Measurements from ENCODE around the gene FKBP5. TPM values are rescaled to one million over a fixed set of nuclear protein-coding genes. Genes with fewer than 3 reads are reported as not detected.

FKBP5 gene
- total and polyA plus RNA-seq, 9 of the 15 experiments (the other 6 are each of a cell fraction or from before 2014, with no cell fraction given): 32.7 to 151 (median 75.0) TPM

DNA sequence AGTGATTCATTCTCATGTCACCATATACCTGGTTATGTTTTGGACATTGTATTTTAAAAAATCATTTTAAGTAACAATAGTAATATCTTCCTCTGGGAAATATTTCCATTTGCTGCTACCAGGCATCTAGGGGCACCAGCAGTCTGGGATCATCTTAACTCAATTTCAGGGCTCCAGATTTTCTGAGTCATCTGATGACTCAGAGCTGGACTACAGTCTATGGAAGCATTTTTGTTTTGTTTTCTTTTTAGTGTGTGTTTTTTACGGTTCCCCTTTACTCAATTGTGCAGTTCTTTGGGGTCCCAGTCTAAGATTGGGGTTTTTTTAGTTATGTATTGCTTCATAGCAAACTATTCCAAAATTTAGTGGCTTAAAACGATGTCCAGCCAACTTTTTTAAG lies 5.7 kb upstream of the FKBP5 start (continued):
- TF ChIP-seq, protein P1, sequence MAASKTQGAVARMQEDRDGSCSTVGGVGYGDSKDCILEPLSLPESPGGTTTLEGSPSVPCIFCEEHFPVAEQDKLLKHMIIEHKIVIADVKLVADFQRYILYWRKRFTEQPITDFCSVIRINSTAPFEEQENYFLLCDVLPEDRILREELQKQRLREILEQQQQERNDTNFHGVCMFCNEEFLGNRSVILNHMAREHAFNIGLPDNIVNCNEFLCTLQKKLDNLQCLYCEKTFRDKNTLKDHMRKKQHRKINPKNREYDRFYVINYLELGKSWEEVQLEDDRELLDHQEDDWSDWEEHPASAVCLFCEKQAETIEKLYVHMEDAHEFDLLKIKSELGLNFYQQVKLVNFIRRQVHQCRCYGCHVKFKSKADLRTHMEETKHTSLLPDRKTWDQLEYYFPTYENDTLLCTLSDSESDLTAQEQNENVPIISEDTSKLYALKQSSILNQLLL (CRISPR knock-in tag; IDR thresholded peaks at IDR 0.05; ENCODE audit: borderline replicate concordance): no peak
- TF ChIP-seq TAL1 (IDR thresholded peaks at IDR 0.05) (no peak), CHD2 (IDR thresholded peaks at IDR 0.05; ENCODE audit: low read depth, low read length) (no peak), ZBTB7A (IDR thresholded peaks at IDR 0.05; ENCODE audit: borderline replicate concordance, control insufficient read depth, low read depth, low read length) (no peak), ZNF699 (CRISPR knock-in tag; IDR thresholded peaks at IDR 0.05; ENCODE audit: insufficient replicate concordance) (no peak), MAFF (IDR thresholded peaks at IDR 0.05; ENCODE audit: low read length) (peak; percentile 60; the same call in 1 of the 2 replicates), ZKSCAN8 (CRISPR knock-in tag; IDR thresholded peaks at IDR 0.05) (no peak), ZNF217 (CRISPR knock-in tag; IDR thresholded peaks at IDR 0.05) (no peak), NFIC (IDR thresholded peaks at IDR 0.05) (0 out of 2 replicates have a peak, but pooled peaks have one; percentile 6), MYNN (IDR thresholded peaks at IDR 0.05) (no peak), MYNN (CRISPR knock-in tag; IDR thresholded peaks at IDR 0.05) (no peak), NCOR1 (IDR thresholded peaks at IDR 0.05) (peak; percentile 18; the same call in 1 of the 2 replicates), SIRT6 (IDR thresholded peaks at IDR 0.05; ENCODE audit: low read depth, low read length) (no peak), ZNF354B (CRISPR knock-in tag; IDR thresholded peaks at IDR 0.05) (no peak), DMBX1 (CRISPR knock-in tag; IDR thresholded peaks at IDR 0.05; ENCODE audit: borderline replicate concordance) (no peak), NBN (IDR thresholded peaks at IDR 0.05; ENCODE audit: low read depth) (peak; percentile 89; the same call in 1 of the 2 replicates), PPARD (CRISPR knock-in tag; IDR thresholded peaks at IDR 0.05) (no peak)
- TF ChIP-seq, protein P2, sequence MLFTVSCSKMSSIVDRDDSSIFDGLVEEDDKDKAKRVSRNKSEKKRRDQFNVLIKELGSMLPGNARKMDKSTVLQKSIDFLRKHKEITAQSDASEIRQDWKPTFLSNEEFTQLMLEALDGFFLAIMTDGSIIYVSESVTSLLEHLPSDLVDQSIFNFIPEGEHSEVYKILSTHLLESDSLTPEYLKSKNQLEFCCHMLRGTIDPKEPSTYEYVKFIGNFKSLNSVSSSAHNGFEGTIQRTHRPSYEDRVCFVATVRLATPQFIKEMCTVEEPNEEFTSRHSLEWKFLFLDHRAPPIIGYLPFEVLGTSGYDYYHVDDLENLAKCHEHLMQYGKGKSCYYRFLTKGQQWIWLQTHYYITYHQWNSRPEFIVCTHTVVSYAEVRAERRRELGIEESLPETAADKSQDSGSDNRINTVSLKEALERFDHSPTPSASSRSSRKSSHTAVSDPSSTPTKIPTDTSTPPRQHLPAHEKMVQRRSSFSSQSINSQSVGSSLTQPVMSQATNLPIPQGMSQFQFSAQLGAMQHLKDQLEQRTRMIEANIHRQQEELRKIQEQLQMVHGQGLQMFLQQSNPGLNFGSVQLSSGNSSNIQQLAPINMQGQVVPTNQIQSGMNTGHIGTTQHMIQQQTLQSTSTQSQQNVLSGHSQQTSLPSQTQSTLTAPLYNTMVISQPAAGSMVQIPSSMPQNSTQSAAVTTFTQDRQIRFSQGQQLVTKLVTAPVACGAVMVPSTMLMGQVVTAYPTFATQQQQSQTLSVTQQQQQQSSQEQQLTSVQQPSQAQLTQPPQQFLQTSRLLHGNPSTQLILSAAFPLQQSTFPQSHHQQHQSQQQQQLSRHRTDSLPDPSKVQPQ (CRISPR knock-in tag; IDR thresholded peaks at IDR 0.05; ENCODE audit: borderline replicate concordance): no peak
- TF ChIP-seq, protein P3, sequence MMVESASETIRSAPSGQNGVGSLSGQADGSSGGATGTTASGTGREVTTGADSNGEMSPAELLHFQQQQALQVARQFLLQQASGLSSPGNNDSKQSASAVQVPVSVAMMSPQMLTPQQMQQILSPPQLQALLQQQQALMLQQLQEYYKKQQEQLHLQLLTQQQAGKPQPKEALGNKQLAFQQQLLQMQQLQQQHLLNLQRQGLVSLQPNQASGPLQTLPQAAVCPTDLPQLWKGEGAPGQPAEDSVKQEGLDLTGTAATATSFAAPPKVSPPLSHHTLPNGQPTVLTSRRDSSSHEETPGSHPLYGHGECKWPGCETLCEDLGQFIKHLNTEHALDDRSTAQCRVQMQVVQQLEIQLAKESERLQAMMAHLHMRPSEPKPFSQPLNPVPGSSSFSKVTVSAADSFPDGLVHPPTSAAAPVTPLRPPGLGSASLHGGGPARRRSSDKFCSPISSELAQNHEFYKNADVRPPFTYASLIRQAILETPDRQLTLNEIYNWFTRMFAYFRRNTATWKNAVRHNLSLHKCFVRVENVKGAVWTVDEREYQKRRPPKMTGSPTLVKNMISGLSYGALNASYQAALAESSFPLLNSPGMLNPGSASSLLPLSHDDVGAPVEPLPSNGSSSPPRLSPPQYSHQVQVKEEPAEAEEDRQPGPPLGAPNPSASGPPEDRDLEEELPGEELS (CRISPR knock-in tag; IDR thresholded peaks at IDR 0.05; ENCODE audit: borderline replicate concordance): no peak
- TF ChIP-seq, protein P4, sequence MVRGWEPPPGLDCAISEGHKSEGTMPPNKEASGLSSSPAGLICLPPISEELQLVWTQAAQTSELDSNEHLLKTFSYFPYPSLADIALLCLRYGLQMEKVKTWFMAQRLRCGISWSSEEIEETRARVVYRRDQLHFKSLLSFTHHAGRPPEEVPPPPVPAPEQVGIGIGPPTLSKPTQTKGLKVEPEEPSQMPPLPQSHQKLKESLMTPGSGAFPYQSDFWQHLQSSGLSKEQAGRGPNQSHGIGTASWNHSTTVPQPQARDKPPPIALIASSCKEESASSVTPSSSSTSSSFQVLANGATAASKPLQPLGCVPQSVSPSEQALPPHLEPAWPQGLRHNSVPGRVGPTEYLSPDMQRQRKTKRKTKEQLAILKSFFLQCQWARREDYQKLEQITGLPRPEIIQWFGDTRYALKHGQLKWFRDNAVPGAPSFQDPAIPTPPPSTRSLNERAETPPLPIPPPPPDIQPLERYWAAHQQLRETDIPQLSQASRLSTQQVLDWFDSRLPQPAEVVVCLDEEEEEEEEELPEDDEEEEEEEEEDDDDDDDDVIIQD (CRISPR knock-in tag; IDR thresholded peaks at IDR 0.05): no peak
- TF ChIP-seq, protein P5, sequence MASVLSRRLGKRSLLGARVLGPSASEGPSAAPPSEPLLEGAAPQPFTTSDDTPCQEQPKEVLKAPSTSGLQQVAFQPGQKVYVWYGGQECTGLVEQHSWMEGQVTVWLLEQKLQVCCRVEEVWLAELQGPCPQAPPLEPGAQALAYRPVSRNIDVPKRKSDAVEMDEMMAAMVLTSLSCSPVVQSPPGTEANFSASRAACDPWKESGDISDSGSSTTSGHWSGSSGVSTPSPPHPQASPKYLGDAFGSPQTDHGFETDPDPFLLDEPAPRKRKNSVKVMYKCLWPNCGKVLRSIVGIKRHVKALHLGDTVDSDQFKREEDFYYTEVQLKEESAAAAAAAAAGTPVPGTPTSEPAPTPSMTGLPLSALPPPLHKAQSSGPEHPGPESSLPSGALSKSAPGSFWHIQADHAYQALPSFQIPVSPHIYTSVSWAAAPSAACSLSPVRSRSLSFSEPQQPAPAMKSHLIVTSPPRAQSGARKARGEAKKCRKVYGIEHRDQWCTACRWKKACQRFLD (CRISPR knock-in tag; IDR thresholded peaks at IDR 0.05): no peak
